IMR-90 (cell line): ENCODE results near the gene TACC2. TPM values are rescaled to one million over a fixed set of nuclear protein-coding genes. Genes with fewer than 3 reads are reported as not detected.
A peak's percentile ranks its signal among the peaks of the same experiment; 100 is the strongest.

Experiments
- ATAC-seq: fragments of 200-7000 bp; cut with Tn5 transposase; 2 replicates; pipeline ENCODE4 v1.9.1; 2020; ENCODE audit warnings: low read depth, mild to moderate bottlenecking, moderate library complexity
- BruUV-seq: library from RNA; stranded (reverse); fragments of 400-500 nt; replicated peaks from 2 replicates; lab custom pipeline; 2021; lab: Mats Ljungman, UMichigan
- CTCF ChIA-PET: fragments of 300-600 bp; formaldehyde crosslinking; extraction: SDS; loops from one replicate; lab custom pipeline; 2021; ENCODE audit warnings: antibody characterized with exemption; lab: Yijun Ruan, JAX
- POLR2A ChIA-PET: fragments of 300-600 bp; sonication (Branson Sonifier 250); formaldehyde crosslinking; loops from one replicate; lab custom pipeline; 2022; ENCODE audit warnings: antibody characterized with exemption; ENCODE audit not compliant: unreplicated experiment; lab: Charles Lee
- DNase-seq: peaks from one replicate; pipeline ENCODE4 v3.0.0; 2013
- H2AFZ ChIP-seq: replicated peaks from 2 replicates; pipeline ENCODE3; 2013; ENCODE audit warnings: low read length, mild to moderate bottlenecking; ENCODE audit not compliant: poor library complexity
- H2AK5ac ChIP-seq: 2 replicates; pipeline ENCODE4 v1.6.1; 2013; ENCODE audit warnings: low read depth, low read length, inconsistent platforms
- H2AK9ac ChIP-seq: replicated peaks from 2 replicates; pipeline ENCODE3; 2013; ENCODE audit warnings: mild to moderate bottlenecking, low read depth, low read length, moderate library complexity; ENCODE audit not compliant: poor library complexity
- H2BK120ac ChIP-seq: 2 replicates; pipeline ENCODE4 v1.6.1; 2013; ENCODE audit warnings: low read depth, low read length, inconsistent platforms
- H2BK15ac ChIP-seq: 3 replicates; pipeline ENCODE4 v1.6.1; 2013; ENCODE audit warnings: low read depth, low read length, inconsistent platforms
- H2BK20ac ChIP-seq: 2 replicates; pipeline ENCODE4 v1.6.1; 2013; ENCODE audit warnings: low read depth, mild to moderate bottlenecking, inconsistent platforms, low read length, moderate library complexity
- H2BK5ac ChIP-seq: 2 replicates; pipeline ENCODE4 v1.6.1; 2013; ENCODE audit warnings: mild to moderate bottlenecking, low read depth, low read length, inconsistent platforms; ENCODE audit not compliant: poor library complexity, severe bottlenecking
- H3K14ac ChIP-seq: replicated peaks from 2 replicates; pipeline ENCODE4 v1.6.1; 2013; ENCODE audit warnings: low read depth, low read length, inconsistent platforms
- H3K18ac ChIP-seq: 2 replicates; pipeline ENCODE4 v1.6.1; 2013; ENCODE audit warnings: low read depth, low read length, control low read depth
- H3K23ac ChIP-seq: 2 replicates; pipeline ENCODE4 v1.6.1; 2013; ENCODE audit warnings: low read depth, low read length, inconsistent platforms
- H3K27ac ChIP-seq: 2 replicates; pipeline ENCODE4 v1.5.1; 2013; ENCODE audit warnings: mild to moderate bottlenecking, control low read depth, low read length; ENCODE audit not compliant: insufficient read depth
- H3K27me3 ChIP-seq: 2 replicates; pipeline ENCODE4 v1.6.1; 2013; ENCODE audit warnings: low read length; ENCODE audit not compliant: control insufficient read depth, insufficient read depth
- H3K36me3 ChIP-seq: 2 replicates; pipeline ENCODE4 v1.6.1; 2013; ENCODE audit warnings: low read length, mixed read lengths; ENCODE audit not compliant: control insufficient read depth, insufficient read depth
- H3K4ac ChIP-seq: 2 replicates; pipeline ENCODE4 v1.6.1; 2013; ENCODE audit warnings: low read depth, low read length, inconsistent platforms
- H3K4me1 ChIP-seq: 2 replicates; pipeline ENCODE4 v1.6.1; 2013; ENCODE audit warnings: low read length, mixed read lengths; ENCODE audit not compliant: control insufficient read depth, insufficient read depth
- H3K4me2 ChIP-seq: 2 replicates; pipeline ENCODE4 v1.6.1; 2013; ENCODE audit warnings: low read depth, mild to moderate bottlenecking, control low read depth, low read length, moderate library complexity
- H3K4me3 ChIP-seq: 2 replicates; pipeline ENCODE4 v1.5.1; 2013; ENCODE audit warnings: low read depth, mild to moderate bottlenecking, control low read depth, low read length, moderate library complexity; ENCODE audit not compliant: insufficient read depth
- H3K56ac ChIP-seq: 2 replicates; pipeline ENCODE4 v1.6.1; 2013; ENCODE audit warnings: low read length, inconsistent platforms; ENCODE audit not compliant: insufficient read depth; ENCODE audit errors: extremely low read depth
- H3K79me1 ChIP-seq, 2 experiments: 2 replicates each; pipeline ENCODE4 v1.6.1; 2013; ENCODE audit warnings: low read length in 2 of 2, inconsistent platforms in 1 of 2, low read depth in 1 of 2
- H3K9ac ChIP-seq: 2 replicates; pipeline ENCODE4 v1.6.1; 2013; ENCODE audit warnings: low read depth, low read length, control low read depth
- H3K9me1 ChIP-seq: 2 replicates; pipeline ENCODE4 v1.6.1; 2013; ENCODE audit warnings: low read length, inconsistent platforms; ENCODE audit not compliant: insufficient read depth
- H3K9me3 ChIP-seq: 2 replicates; pipeline ENCODE4 v1.6.1; 2013; ENCODE audit warnings: low read length; ENCODE audit not compliant: control insufficient read depth, insufficient read depth
- H4K20me1 ChIP-seq: 2 replicates; pipeline ENCODE4 v1.6.1; 2013; ENCODE audit warnings: low read length, inconsistent platforms; ENCODE audit not compliant: insufficient read depth
- H4K5ac ChIP-seq: 2 replicates; pipeline ENCODE4 v1.6.1; 2013; ENCODE audit warnings: mild to moderate bottlenecking, low read depth, low read length, control low read depth
- H4K8ac ChIP-seq, 2 experiments: 2 replicates each; pipeline ENCODE4 v1.6.1; 2013; ENCODE audit warnings: low read depth in 2 of 2, low read length in 2 of 2, control low read depth in 1 of 2, inconsistent platforms in 1 of 2
- H4K91ac ChIP-seq: 2 replicates; pipeline ENCODE4 v1.6.1; 2013; ENCODE audit warnings: low read depth, low read length, inconsistent platforms; ENCODE audit not compliant: insufficient read depth
- CEBPB ChIP-seq: IDR thresholded peaks from 2 replicates; pipeline ENCODE4 v1.6.1; 2012; ENCODE audit warnings: low read depth, low read length, improper control_type of control experiment
- CHD1 ChIP-seq: IDR thresholded peaks from 2 replicates; pipeline ENCODE4 v1.6.1; 2012; ENCODE audit warnings: low read depth, low read length, improper control_type of control experiment
- ELK1 ChIP-seq: fragments of 150-350 bp; IDR thresholded peaks from 2 replicates; pipeline ENCODE4 v1.6.1; 2016; ENCODE audit warnings: low read depth, mild to moderate bottlenecking, low read length, moderate library complexity, borderline replicate concordance
- FOS ChIP-seq: fragments of 150-350 bp; IDR thresholded peaks from 2 replicates; pipeline ENCODE4 v1.6.1; 2016; ENCODE audit warnings: low read depth, low read length
- MAFK ChIP-seq: IDR thresholded peaks from 2 replicates; pipeline ENCODE4 v1.6.1; 2012; ENCODE audit warnings: low read depth, low read length, improper control_type of control experiment
- RCOR1 ChIP-seq: IDR thresholded peaks from 2 replicates; pipeline ENCODE4 v1.6.1; 2012; ENCODE audit warnings: mild to moderate bottlenecking, low read length, improper control_type of control experiment; ENCODE audit not compliant: insufficient replicate concordance
- WGBS, 2 experiments: methylation state at CpG; one replicate each; pipeline versions ENCODE4 v1.1.5 to v1.1.7; 2013; ENCODE audit warnings: missing lambda C conversion rate in 2 of 2; ENCODE audit not compliant: insufficient read length in 1 of 2; ENCODE audit errors: extremely low coverage in 2 of 2; 5-methylcytosine and 5-hydroxymethylcytosine counted together
- dilution Hi-C: fragments of 300-500 bp; cut with HindIII; formaldehyde crosslinking; loops from one replicate; pipeline ENCODE4 v1.14.3; 2018; ENCODE audit warnings: low sequenced_read_pairs; ENCODE audit not compliant: unreplicated experiment
- in situ Hi-C: fragments of 300-500 bp; cut with MboI; formaldehyde crosslinking; loops from 3 replicates; pipeline ENCODE4 v1.14.3; 2019; ENCODE audit warnings: low sequenced_read_pairs, inconsistent platforms, mixed read lengths
- intact Hi-C: fragments of 100-400 bp; cut with micrococcal nuclease; formaldehyde crosslinking; loops from 2 replicates; pipeline ENCODE4 v1.10.0; 2022
- polyA plus RNA-seq, 3 experiments: library from polyadenylated mRNA; depleted of rRNA; stranded (reverse); fragments of >200 nt; gene quantifications; 2 replicates each; pipeline ENCODE4 v1.2.3, GENCODE V29; 2012; ENCODE audit warnings: low replicate concordance in 1 of 3
- total RNA-seq: library from RNA; depleted of rRNA; stranded (reverse); fragments of >200 nt; gene quantifications from 2 replicates; pipeline ENCODE4 v1.2.3, GENCODE V29; 2012

Gene TACC2
- total and polyA plus RNA-seq, 2 of the 4 experiments (the other 2 are of a cell fraction), result 2.9 to 15.4 TPM

- no peak for TF ChIP-seq ELK1
Observed at GRCh38 chr10:122186816-122187810, 198.2 kb downstream of the TACC2 start (continued).

- Histone ChIP-seq H3K27me3 (no peaks in the 10 kb centered on the region), H2AK9ac (peak overlapping the region; percentile 19), H3K4me1 (no peaks in the 10 kb centered on the region; the same call in 1 of the 2 replicates), H3K18ac (no peak overlapping the region), H4K91ac (no peak overlapping the region), H3K14ac (no peak overlapping the region), H4K8ac (no peak overlapping the region), H2BK15ac (no peak overlapping the region), H2AK5ac (no peak overlapping the region), H4K5ac (no peak overlapping the region), H3K79me1 (peaks cover 22 to 60% of the 10 kb centered on the region in 2 experiments), H3K23ac (no peak overlapping the region), H2BK120ac (no peak overlapping the region), H4K20me1 (peaks cover 7% of the 10 kb centered on the region; the same call in 1 of the 2 replicates), H3K9me3 (no peaks in the 10 kb centered on the region), H3K4me2 (no peak overlapping the region), H2AFZ (no peak overlapping the region), H3K36me3 (no peaks in the 10 kb centered on the region), H2BK5ac (no peak overlapping the region), H3K4ac (no peak overlapping the region), H3K9ac (no peak overlapping the region), H3K9me1 (peaks cover 9% of the 10 kb centered on the region), H3K56ac (no peak overlapping the region), H2BK20ac (no peak overlapping the region), H3K27ac (no peak overlapping the region), H3K4me3 (no peak overlapping the region)
- in situ Hi-C loops, result no loop called here
- ChIA-PET CTCF (interaction anchor here (0.6 kb wide), 1 partner anchor 120 kb away, joined by 8 read pairs; no protein-coding TSS in a partner anchor), POLR2A (no interaction called here)
- ATAC-seq (no peak), DNase-seq (no peak)
- WGBS, 2 experiments, result no CpG with 5 or more reads among the region's 11 CpGs
- TF ChIP-seq FOS (no peak), MAFK (no peak), RCOR1 (no peak), CHD1 (no peak), CEBPB (no peak)
- dilution Hi-C loops, result no loop called here
- intact Hi-C loops, result no loop called here
- BruUV-seq, result no TSS peak
Observed at GRCh38 chr10:122188706-122189105, 199.7 kb downstream of the TACC2 start.
